Measurements from ENCODE around the gene DIP2B.
A peak's percentile ranks its signal among the peaks of the same experiment; 100 is the strongest.

The DIP2B gene

DNA sequence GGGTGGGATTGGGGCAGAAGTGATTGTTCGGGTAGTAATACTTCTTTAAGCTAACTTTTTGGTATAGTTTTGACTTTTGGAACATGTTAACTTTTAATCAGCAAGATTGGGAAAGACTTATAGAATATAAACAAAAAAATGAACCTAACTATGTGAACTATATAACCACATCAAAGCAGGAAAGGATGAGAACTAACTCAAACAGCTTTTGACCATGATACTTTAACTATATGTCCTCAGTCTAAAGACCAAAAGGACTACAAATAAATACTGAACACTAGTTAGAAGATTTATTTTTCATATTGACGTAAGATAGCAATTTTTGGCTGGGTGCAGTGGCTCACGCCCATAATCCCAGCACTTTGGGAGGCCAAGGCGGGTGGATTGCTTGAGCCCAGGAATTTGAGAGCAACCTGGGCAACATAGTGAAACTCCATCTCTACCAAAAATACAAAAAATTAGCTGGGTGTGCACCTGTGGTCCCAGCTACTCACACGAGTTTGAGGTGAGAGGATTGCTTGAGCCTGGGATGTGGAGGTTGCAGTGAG lies 150.7 kb downstream of the DIP2B start:
- H3K4me3 ChIP-seq (replicated peaks; ENCODE audit: low read depth, low read length), result no peak overlapping the region
- DNase-seq (ENCODE audit: low read depth), result no peak
- no peak for TF ChIP-seq CTCF (IDR thresholded peaks at IDR 0.05; ENCODE audit: low read length, missing control alignments)

DNA sequence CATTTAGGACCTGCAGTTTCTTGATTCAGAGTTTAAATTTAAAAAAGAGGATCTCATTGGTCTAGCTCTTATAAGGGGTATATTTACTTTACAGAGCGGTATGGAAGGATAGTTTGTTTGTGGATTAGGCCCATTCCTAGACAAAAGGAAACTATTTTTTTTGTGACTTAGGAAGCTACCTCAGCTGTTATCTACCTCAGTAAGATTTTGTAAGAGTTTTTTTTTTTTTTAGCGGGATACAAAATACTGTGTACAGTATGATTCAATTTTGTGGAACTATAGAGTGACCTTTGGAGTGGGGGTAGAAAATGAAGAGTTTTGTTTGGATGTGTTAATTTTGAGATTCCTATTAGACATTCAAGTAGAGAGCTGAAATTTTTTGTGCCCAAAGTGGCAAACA lies 154.5 kb downstream of the DIP2B start:
- H3K4me3 ChIP-seq (replicated peaks; ENCODE audit: low read depth, low read length), result no peak overlapping the region
- no peak for DNase-seq (ENCODE audit: low read depth)
- TF ChIP-seq CTCF (IDR thresholded peaks at IDR 0.05; ENCODE audit: low read length, missing control alignments), result no peak

GRCh38 chr12:50659690-50660424 lies 155.1 kb downstream of the DIP2B start:
- no peak for TF ChIP-seq CTCF (IDR thresholded peaks at IDR 0.05; ENCODE audit: low read length, missing control alignments)
- no peak overlapping the region for H3K4me3 ChIP-seq (replicated peaks; ENCODE audit: low read depth, low read length)
- no peak for DNase-seq (ENCODE audit: low read depth)

GRCh38 chr12:50660425-50660822 lies 155.6 kb downstream of the DIP2B start:
- no peak for DNase-seq (ENCODE audit: low read depth)
- H3K4me3 ChIP-seq (replicated peaks; ENCODE audit: low read depth, low read length), result no peak overlapping the region
- no peak for TF ChIP-seq CTCF (IDR thresholded peaks at IDR 0.05; ENCODE audit: low read length, missing control alignments)

GRCh38 chr12:50661300-50662115 lies 156.7 kb downstream of the DIP2B start:
- no peak overlapping the region for H3K4me3 ChIP-seq (replicated peaks; ENCODE audit: low read depth, low read length)
- no peak for DNase-seq (ENCODE audit: low read depth)
- TF ChIP-seq CTCF (IDR thresholded peaks at IDR 0.05; ENCODE audit: low read length, missing control alignments), result no peak

DNA sequence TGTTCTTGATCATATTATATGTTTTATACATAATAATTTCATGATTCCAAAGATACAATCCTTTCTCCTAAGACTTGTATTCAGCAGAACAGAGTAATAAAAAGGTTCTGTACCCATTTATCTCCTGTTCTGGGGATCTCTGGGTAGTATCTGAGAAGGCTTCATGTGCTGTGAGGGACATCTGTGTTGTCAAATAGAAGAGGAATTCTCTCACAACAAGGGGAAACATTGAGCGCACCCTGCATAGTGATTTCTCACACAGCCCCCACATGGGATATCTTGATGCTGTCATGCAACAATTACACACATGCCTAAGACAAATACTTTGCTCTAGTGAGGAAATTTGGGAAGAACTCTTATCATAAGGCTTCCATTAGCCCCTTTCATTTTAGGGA lies 157.3 kb downstream of the DIP2B start:
- DNase-seq (ENCODE audit: low read depth), result peak; percentile 42
- H3K4me3 ChIP-seq (replicated peaks; ENCODE audit: low read depth, low read length), result no peak overlapping the region
- no peak for TF ChIP-seq CTCF (IDR thresholded peaks at IDR 0.05; ENCODE audit: low read length, missing control alignments)
